Stimulated activated effector memory CD8-positive, alpha-beta T cell treated with anti-CD3 and anti-CD28 coated beads, Interleukin-12 subunit alpha, Interleukin-12 subunit beta, amount 100 ng/mL, for 72 hours (primary cell): ENCODE results near the gene PPIP5K1.
A peak's percentile ranks its signal among the peaks of the same experiment; 100 is the strongest.

ENCODE experiments used
- ATAC-seq: fragments of 150-1000 bp; cut with Tn5 transposase; 2 replicates; pipeline ENCODE4 v1.10.0; 2021
- DNase-seq, 2 donors: peaks; one replicate each; pipeline ENCODE4 v3.0.0; 2021 to 2022; ENCODE audit warnings: low spot score in 2 of 2
- H3K27ac Mint-ChIP-seq: one replicate; pipeline ENCODE4 v1.8.0; 2022; ENCODE audit warnings: mild to moderate bottlenecking, mixed read lengths
- H3K36me3 Mint-ChIP-seq: one replicate; pipeline ENCODE4 v1.8.0; 2022; ENCODE audit warnings: mild to moderate bottlenecking, mixed read lengths
- H3K4me1 Mint-ChIP-seq: one replicate; pipeline ENCODE4 v1.8.0; 2022; ENCODE audit warnings: mixed read lengths
- H3K4me3 Mint-ChIP-seq: one replicate; pipeline ENCODE4 v1.8.0; 2022; ENCODE audit warnings: mild to moderate bottlenecking, mixed read lengths
- H3K9me3 Mint-ChIP-seq: one replicate; pipeline ENCODE4 v1.8.0; 2022; ENCODE audit warnings: mixed read lengths

Gene PPIP5K1

DNA sequence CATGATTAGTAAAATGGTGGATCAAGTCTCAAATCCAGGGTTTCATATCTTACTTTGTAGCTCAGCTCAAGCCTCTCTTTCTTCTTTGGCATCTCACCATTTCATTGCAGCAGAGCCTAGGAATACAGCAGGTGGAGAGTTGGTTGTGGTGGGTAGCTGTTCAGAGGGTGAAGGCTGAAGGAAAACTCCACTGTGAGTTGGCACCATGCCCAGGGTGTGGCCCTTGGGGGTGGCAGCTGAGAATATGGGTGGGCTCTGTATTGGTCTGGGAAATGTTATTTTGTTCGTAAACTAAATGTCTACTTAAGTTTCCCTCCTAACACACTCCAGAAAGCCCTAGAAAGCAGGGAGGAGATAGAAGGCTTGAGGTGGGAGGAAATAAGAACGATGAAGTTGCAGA, 74.3 kb downstream of the PPIP5K1 start:
- Mint-ChIP-seq H3K27ac (no peak overlapping the region), H3K4me1 (peaks cover 36% of the 10 kb centered on the region), H3K36me3 (peaks cover 16% of the 10 kb centered on the region), H3K4me3 (no peak overlapping the region), H3K9me3 (no peaks in the 10 kb centered on the region)
- ATAC-seq (no peak), DNase-seq (no peak)

DNA sequence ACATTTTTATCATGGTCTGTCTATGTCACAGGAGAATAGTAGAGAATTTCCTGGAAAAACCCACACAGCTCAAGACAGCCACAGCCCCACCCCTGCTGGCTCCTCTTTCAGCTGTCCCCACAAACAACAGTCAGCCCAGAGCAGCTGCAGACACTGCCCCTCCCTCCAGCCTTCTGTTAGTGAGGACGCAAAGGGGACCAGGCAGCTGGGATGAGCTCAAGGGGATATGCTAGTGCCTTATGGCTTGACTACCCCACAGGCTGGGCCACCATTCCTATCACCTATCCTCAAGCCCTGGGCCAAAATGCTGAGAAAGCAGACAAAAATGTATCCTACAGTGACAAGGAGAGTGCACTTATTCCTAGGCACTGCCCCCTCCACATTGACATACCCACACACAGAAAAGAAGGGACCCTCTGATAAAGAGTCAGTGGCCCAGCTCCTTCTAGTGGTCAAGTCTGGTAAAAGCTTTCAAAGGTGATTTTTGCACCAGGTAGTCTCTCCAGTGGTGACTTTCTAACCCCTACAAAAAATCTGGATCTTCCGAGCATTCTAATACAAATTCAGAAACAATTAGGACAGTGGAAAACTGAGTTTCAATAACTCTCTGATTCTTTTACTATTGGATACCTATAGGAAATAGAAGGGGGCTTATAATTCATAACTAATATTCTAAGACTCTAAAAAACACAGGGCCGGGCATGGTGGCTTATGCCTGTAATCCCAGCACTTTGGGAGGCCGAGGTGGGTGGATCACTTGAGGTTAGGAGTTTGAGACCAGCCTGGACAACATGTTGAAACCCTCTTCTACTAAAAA, 75.6 kb downstream of the PPIP5K1 start:
- Mint-ChIP-seq H3K27ac (peak overlapping the region; percentile 58), H3K4me1 (peaks cover 48% of the 10 kb centered on the region), H3K9me3 (no peaks in the 10 kb centered on the region), H3K4me3 (peak overlapping the region; percentile 13), H3K36me3 (peaks cover 20% of the 10 kb centered on the region)
- ATAC-seq (no peak), DNase-seq (no peak)

- peak overlapping the region; percentile 58 for H3K27ac Mint-ChIP-seq
- H3K36me3 Mint-ChIP-seq = peaks cover 20% of the 10 kb centered on the region
- DNase-seq = no peak
- H3K4me3 Mint-ChIP-seq = peak overlapping the region; percentile 13
- H3K9me3 Mint-ChIP-seq = no peaks in the 10 kb centered on the region
- no peak for ATAC-seq
- H3K4me1 Mint-ChIP-seq = peaks cover 48% of the 10 kb centered on the region
These were observed 76.5 kb downstream of the PPIP5K1 start for GRCh38 chr15:43513550-43513949.

DNA sequence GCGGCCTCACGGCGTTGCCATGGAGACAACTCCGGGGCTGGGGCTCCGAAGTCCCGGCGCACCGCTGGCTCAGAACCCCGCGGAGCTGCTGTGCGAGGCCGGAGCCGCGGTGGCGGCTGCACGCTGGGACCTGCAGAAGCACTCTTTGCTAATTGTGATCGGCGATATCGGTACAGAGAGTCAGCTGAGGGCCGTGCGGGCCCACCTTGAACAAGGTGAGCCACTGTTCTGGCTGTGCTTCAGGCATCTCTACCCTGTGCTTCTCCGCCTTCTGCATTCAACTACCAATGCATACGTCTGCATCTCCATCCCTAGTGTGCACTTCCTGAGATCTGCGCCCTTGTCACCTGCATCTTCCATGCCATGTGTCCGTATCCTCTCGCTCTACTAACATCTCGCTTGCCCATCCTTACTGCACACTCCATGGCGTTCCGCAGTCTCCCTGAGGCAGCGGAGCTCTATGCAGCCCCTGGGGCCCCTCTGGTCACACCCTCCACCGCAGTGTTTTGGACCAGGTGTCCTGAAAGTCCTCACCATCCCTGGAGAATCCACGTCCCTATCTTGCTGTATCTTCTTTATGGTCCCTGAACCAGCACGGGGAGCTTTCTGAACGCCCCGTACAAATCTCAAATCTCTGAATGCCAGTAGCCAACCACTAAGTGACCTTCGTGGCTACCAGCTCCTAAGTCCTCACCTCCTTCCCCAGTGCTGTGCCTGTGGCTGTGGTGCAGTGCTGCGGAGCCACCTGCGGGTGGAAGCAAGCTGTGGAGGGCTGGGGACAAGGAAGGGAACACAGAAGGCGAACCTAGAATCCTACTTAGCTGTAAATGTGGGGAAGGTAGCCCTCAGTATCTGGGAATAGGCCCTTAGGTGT, 78.8 kb downstream of the PPIP5K1 start:
- peak overlapping the region; percentile 95 for H3K27ac Mint-ChIP-seq
- peak in 1 of 2 donors; percentile 58 for DNase-seq
- H3K36me3 Mint-ChIP-seq = peaks cover 20% of the 10 kb centered on the region

GRCh38 chr15:43510200-43511011, 79.6 kb downstream of the PPIP5K1 start:
- peaks cover 37% of the 10 kb centered on the region for H3K4me1 Mint-ChIP-seq
- peak overlapping the region; percentile 95 for H3K27ac Mint-ChIP-seq

More for the DNA sequence above, 78.8 kb downstream of the PPIP5K1 start:
- H3K9me3 Mint-ChIP-seq = no peaks in the 10 kb centered on the region
- peak overlapping the region; percentile 90 for H3K4me3 Mint-ChIP-seq
- ATAC-seq = no peak
- peaks cover 37% of the 10 kb centered on the region for H3K4me1 Mint-ChIP-seq

DNA sequence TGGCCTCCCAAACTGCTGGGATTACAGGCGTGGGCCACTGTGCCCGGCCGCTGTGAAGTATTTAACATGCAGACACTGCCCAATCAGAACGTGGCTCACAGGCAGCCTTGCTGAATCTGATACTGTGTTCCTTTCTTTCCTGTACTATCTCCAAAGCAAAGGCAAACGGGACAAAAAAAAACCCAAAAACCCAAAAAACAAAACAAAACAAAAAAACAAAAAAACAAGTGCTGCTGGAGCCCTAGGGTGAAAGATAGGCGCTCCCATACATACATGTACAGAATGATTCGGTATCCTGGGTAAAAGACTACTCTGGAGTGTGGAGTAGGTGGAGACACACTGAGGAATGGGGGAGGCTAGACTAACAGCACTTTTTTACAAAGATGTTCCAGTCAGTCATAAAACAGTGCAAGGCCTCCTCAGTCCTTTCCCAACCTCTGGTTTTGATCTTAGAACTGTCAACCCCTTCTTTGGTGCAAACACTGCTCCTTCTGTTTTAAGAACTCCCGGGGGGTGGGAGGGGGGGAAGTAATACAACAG, 80.3 kb downstream of the PPIP5K1 start:
- Mint-ChIP-seq H3K4me1 (peaks cover 37% of the 10 kb centered on the region), H3K9me3 (no peaks in the 10 kb centered on the region), H3K27ac (peak overlapping the region; percentile 95), H3K4me3 (peak overlapping the region; percentile 90), H3K36me3 (peaks cover 20% of the 10 kb centered on the region)
- no peak for DNase-seq
- ATAC-seq = no peak

More at GRCh38 chr15:43510200-43511011, 79.6 kb downstream of the PPIP5K1 start:
- Mint-ChIP-seq H3K9me3 (no peaks in the 10 kb centered on the region), H3K36me3 (peaks cover 20% of the 10 kb centered on the region), H3K4me3 (peak overlapping the region; percentile 90)
- peak; percentile 96 for ATAC-seq
- peak; percentile 88 to 96 for DNase-seq

GRCh38 chr15:43508991-43509659, 80.9 kb downstream of the PPIP5K1 start:
- Mint-ChIP-seq H3K4me1 (peaks cover 31% of the 10 kb centered on the region), H3K9me3 (no peaks in the 10 kb centered on the region), H3K27ac (no peak overlapping the region), H3K36me3 (peaks cover 20% of the 10 kb centered on the region), H3K4me3 (peak overlapping the region; percentile 90)
- ATAC-seq (no peak), DNase-seq (no peak)

GRCh38 chr15:43508421-43508820, 81.6 kb downstream of the PPIP5K1 start:
- Mint-ChIP-seq H3K4me3 (no peak overlapping the region), H3K9me3 (no peaks in the 10 kb centered on the region), H3K4me1 (peaks cover 24% of the 10 kb centered on the region), H3K27ac (no peak overlapping the region), H3K36me3 (peaks cover 20% of the 10 kb centered on the region)
- no peak for DNase-seq
- ATAC-seq = no peak

GRCh38 chr15:43505738-43506137, 84.3 kb downstream of the PPIP5K1 start:
- Mint-ChIP-seq H3K4me1 (peaks cover 11% of the 10 kb centered on the region), H3K9me3 (no peaks in the 10 kb centered on the region), H3K4me3 (no peak overlapping the region), H3K36me3 (peaks cover 4% of the 10 kb centered on the region), H3K27ac (no peak overlapping the region)
- no peak for DNase-seq
- ATAC-seq = no peak

GRCh38 chr15:43499635-43500034, 90.4 kb downstream of the PPIP5K1 start:
- Mint-ChIP-seq H3K4me3 (no peak overlapping the region), H3K9me3 (no peaks in the 10 kb centered on the region)

DNA sequence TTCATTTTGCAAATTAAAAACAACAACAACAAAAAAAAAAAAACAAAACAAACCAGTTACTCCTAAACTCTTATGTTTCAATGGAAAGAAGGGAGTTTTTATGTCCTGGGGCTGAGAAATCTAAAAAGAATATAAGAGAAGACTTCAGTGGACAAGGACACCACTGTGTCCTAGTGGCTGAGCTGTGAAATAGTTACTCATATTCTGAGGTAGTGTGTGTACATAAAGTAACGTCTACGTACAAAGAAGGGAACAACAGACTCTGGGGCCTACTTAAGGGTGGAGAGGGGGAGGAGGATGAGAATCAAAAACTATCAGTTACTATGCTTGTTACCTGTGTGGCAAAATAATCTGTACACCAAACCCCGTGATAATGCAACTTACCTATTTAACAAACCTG, 91.0 kb downstream of the PPIP5K1 start:
- no peak for DNase-seq
- no peak for ATAC-seq
- no peaks in the 10 kb centered on the region for H3K36me3 Mint-ChIP-seq
- peaks cover under 1% of the 10 kb centered on the region for H3K4me1 Mint-ChIP-seq
- H3K9me3 Mint-ChIP-seq = no peaks in the 10 kb centered on the region
- no peak overlapping the region for H3K4me3 Mint-ChIP-seq
- no peak overlapping the region for H3K27ac Mint-ChIP-seq

More at GRCh38 chr15:43499635-43500034, 90.4 kb downstream of the PPIP5K1 start:
- no peak for ATAC-seq
- Mint-ChIP-seq H3K27ac (no peak overlapping the region), H3K4me1 (no peaks in the 10 kb centered on the region), H3K36me3 (no peaks in the 10 kb centered on the region)
- DNase-seq = no peak

GRCh38 chr15:43493703-43494472, 96.1 kb downstream of the PPIP5K1 start:
- Mint-ChIP-seq H3K36me3 (peaks cover 32% of the 10 kb centered on the region), H3K27ac (peak overlapping the region; percentile 98), H3K9me3 (no peaks in the 10 kb centered on the region), H3K4me1 (peaks cover 30% of the 10 kb centered on the region), H3K4me3 (peak overlapping the region; percentile 96)
- ATAC-seq (no peak), DNase-seq (no peak)

DNA sequence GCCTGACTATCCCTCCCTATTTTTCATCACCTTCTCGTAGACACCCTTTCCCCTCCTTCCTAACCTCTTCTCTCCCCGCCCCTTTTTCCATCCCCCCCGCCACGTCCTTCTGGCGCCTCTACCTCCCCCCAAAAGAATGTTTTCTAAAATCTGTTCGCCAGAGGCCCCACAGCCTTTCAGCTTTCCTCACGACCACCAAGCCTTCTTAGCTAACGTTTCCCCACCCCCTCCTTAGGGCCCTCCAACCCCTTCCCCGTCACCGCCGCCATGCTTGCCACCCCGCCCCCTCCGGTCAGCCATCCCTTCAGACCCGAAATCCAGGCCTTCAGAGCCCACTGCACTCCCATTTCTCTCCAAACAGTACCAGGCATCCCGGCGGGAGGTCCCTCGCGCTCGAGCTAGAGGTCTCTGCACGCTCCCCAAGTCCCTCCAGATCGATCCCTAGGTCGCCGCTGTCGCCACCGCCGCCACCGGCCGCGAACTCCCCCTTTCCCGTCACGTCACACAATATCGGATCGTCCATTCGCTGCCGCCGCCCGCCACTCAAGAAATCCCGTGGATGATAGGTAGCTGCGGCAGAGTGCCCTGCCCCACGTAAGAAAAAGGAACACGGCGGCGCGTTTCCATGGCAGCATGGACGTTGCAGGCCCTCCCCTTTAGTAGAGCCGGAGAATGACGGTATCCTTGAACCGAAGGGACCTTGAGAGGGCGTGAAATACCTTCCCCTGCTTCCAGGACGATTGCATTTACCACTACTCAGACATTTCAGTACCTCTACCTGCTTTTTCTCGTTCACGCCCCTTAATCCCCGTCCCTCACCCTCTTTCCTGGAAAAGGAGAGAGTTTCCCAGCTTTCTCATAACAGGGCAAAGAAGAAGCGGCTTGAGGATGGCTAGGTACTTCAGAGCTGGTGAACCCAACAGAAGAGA, 97.1 kb downstream of the PPIP5K1 start, which contains the start of gene TP53BP1:
TSS of gene TP53BP1 (minus strand) at position 484 of the 929 bp plus-strand sequence. CDS start at position 371, 113 bp downstream.
- H3K36me3 Mint-ChIP-seq = peaks cover 40% of the 10 kb centered on the region
- H3K4me1 Mint-ChIP-seq = peaks cover 32% of the 10 kb centered on the region
- peak; percentile 99 for ATAC-seq
- no peaks in the 10 kb centered on the region for H3K9me3 Mint-ChIP-seq
- H3K27ac Mint-ChIP-seq = peak within 1 kb of the TSS; percentile 98
- peak within 1 kb of the TSS; percentile 96 for H3K4me3 Mint-ChIP-seq
- DNase-seq = peak; percentile 83 to 96
